Calu3 (cell line): ENCODE measurements around the gene STAB2. TPM values are rescaled to one million over a fixed set of nuclear protein-coding genes. Genes with fewer than 3 reads are reported as not detected.

Experiments used
- BruUV-seq: library from RNA; stranded (reverse); fragments of 400-500 nt; replicated peaks from 2 replicates; lab custom pipeline; 2021; lab: Mats Ljungman, UMichigan
- CTCF ChIA-PET: fragments of 300-600 bp; sonication (Branson Sonifier 250); formaldehyde crosslinking; loops from one replicate; lab custom pipeline; 2022; ENCODE audit warnings: antibody characterized with exemption; lab: Charles Lee
- DNase-seq: peaks from one replicate; pipeline ENCODE4 v3.0.0; 2022
- H3K27ac Mint-ChIP-seq: one replicate; pipeline ENCODE4 v1.8.0; 2022; ENCODE audit warnings: mixed read lengths; ENCODE audit not compliant: unreplicated experiment
- H3K27me3 Mint-ChIP-seq: one replicate; pipeline ENCODE4 v1.8.0; 2022; ENCODE audit warnings: mixed read lengths; ENCODE audit not compliant: unreplicated experiment
- H3K36me3 Mint-ChIP-seq: one replicate; pipeline ENCODE4 v1.8.0; 2022; ENCODE audit warnings: mild to moderate bottlenecking, moderate library complexity, mixed read lengths; ENCODE audit not compliant: insufficient read depth, unreplicated experiment
- H3K4me1 Mint-ChIP-seq: one replicate; pipeline ENCODE4 v1.8.0; 2022; ENCODE audit warnings: mild to moderate bottlenecking, low read depth, mixed read lengths; ENCODE audit not compliant: unreplicated experiment
- H3K4me3 Mint-ChIP-seq: one replicate; pipeline ENCODE4 v1.8.0; 2022; ENCODE audit warnings: mild to moderate bottlenecking, low read depth, moderate library complexity, mixed read lengths; ENCODE audit not compliant: unreplicated experiment
- H3K9me3 Mint-ChIP-seq: one replicate; pipeline ENCODE4 v1.8.0; 2022; ENCODE audit warnings: low read depth, mixed read lengths; ENCODE audit not compliant: unreplicated experiment
- intact Hi-C: fragments of 100-400 bp; cut with micrococcal nuclease; formaldehyde crosslinking; loops from one replicate; pipeline ENCODE4 v1.10.0; 2022; ENCODE audit not compliant: unreplicated experiment
- total RNA-seq: library from RNA; stranded (reverse); gene quantifications from 2 replicates; pipeline ENCODE4 v1.2.3, GENCODE V29; 2022
- TF ChIP-seq, protein P1 (sequence below): fragments of 200-600 bp; IDR thresholded peaks from one replicate; pipeline ENCODE4 v1.8.0; 2022; ENCODE audit warnings: antibody characterized with exemption; ENCODE audit not compliant: unreplicated experiment

STAB2 gene
- total RNA-seq, 1 experiment from 2014 or later = not detected

DNA sequence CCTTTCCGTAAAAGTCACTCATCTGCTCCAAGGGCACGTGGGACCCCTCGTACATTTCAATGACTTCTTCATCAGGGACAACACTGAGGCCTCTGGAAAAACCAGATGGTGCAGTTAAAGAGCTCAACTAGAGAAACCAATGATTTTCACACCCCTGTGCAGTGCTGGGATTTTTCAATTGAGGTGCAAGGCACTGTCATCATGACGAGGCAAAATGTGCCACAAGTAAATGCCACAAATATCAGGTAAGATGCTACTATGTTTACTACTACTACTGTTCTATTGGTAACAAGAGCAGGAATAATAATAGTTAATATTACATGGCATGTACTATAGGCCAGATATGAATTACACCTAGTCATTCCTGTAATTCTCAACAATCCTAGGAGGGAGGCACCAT is 211.5 kb downstream of the STAB2 start:
- Mint-ChIP-seq H3K27ac (no peak overlapping the region), H3K9me3 (no peaks in the 10 kb centered on the region), H3K4me1 (peaks cover 45% of the 10 kb centered on the region), H3K36me3 (peaks cover 32% of the 10 kb centered on the region), H3K4me3 (no peak overlapping the region), H3K27me3 (no peaks in the 10 kb centered on the region)
- intact Hi-C loops = no loop called here
- TF ChIP-seq, protein P1, sequence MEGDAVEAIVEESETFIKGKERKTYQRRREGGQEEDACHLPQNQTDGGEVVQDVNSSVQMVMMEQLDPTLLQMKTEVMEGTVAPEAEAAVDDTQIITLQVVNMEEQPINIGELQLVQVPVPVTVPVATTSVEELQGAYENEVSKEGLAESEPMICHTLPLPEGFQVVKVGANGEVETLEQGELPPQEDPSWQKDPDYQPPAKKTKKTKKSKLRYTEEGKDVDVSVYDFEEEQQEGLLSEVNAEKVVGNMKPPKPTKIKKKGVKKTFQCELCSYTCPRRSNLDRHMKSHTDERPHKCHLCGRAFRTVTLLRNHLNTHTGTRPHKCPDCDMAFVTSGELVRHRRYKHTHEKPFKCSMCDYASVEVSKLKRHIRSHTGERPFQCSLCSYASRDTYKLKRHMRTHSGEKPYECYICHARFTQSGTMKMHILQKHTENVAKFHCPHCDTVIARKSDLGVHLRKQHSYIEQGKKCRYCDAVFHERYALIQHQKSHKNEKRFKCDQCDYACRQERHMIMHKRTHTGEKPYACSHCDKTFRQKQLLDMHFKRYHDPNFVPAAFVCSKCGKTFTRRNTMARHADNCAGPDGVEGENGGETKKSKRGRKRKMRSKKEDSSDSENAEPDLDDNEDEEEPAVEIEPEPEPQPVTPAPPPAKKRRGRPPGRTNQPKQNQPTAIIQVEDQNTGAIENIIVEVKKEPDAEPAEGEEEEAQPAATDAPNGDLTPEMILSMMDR = no peak
- no peak for DNase-seq
- CTCF ChIA-PET = no interaction called here
- BruUV-seq = no TSS peak

DNA sequence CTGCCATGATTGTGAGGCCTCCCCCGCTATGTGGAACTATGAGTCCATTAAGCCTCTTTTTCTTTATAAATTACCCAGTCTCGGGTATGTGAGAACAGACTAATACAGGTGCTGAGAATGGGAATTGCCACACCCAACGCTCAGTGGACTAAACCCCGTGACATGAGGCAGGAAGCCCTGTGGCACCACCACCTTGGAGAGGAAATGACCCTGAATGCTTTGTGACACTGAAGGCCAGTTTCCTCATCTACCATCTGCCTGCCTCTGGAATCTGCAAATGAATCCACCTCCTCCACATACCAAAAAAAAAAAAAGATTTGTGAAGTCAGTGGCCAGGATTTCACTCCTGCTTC is 212.4 kb downstream of the STAB2 start:
- H3K4me3 Mint-ChIP-seq = peak overlapping the region; percentile 36
- H3K27me3 Mint-ChIP-seq = no peaks in the 10 kb centered on the region
- TF ChIP-seq, protein P1 = no peak
- peaks cover 54% of the 10 kb centered on the region for H3K4me1 Mint-ChIP-seq
- CTCF ChIA-PET = no interaction called here
- no TSS peak for BruUV-seq
- H3K36me3 Mint-ChIP-seq = peaks cover 32% of the 10 kb centered on the region
- peak overlapping the region; percentile 81 for H3K27ac Mint-ChIP-seq
- peaks cover 3% of the 10 kb centered on the region for H3K9me3 Mint-ChIP-seq
- no peak for DNase-seq
- intact Hi-C loops = no loop called here

DNA sequence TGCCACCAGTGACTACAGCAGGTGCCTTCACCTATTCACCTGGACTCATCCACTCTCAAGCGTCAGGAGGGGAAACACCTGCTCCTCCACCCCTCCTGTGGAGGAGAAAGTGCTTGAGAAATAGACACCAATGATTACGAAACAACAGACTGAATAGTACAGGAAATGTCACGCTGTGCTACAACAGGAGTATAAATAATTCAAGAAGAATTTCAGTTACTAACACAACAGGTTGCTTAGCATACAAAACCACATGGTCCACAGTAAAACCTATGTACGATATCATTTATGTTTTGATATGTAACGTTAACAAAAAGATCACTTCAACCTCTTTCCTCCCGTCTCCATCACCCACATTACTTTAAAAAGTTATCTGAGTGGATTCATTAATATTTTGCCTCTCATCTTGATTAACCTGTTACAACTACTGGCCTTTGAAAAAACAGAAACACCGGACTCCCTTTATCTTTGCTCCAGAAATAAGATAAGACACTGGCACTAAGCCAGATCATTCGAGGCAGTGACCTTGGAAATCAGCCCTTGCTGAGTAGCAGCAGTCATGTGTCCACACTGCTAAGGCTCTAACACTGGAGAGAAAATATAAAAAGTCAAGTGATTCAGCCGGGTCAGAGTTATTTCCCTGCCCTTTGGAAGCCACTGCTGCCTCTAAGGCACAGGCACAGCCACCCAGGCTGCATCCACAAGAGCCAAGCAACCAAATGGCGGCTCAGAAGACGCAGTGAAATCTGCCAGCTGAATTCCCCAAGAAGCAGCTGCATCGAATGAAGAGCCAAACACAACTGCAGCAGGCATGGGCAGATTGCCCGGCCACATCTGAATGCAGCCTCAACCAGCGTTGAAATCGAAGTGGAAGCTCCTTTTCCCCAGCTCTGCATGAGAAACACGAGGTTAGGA is 213.0 kb downstream of the STAB2 start:
- BruUV-seq = no TSS peak
- Mint-ChIP-seq H3K27ac (peak overlapping the region; percentile 81), H3K9me3 (peaks cover 3% of the 10 kb centered on the region), H3K27me3 (no peaks in the 10 kb centered on the region), H3K36me3 (peaks cover 34% of the 10 kb centered on the region), H3K4me1 (peaks cover 60% of the 10 kb centered on the region), H3K4me3 (peak overlapping the region; percentile 36)
- TF ChIP-seq, protein P1 = no peak
- CTCF ChIA-PET = interaction anchor here (0.5 to 1.4 kb wide), 2 partner anchors 9 to 61 kb away, joined by 4 to 5 read pairs; no protein-coding TSS in a partner anchor
- peak; percentile 62 for DNase-seq
- intact Hi-C loops = loop anchor here (1.0 to 5.0 kb wide), 3 partner anchors 41 to 132 kb away; partner anchors contain the start of genes HSP90B1 and NT5DC3

DNA sequence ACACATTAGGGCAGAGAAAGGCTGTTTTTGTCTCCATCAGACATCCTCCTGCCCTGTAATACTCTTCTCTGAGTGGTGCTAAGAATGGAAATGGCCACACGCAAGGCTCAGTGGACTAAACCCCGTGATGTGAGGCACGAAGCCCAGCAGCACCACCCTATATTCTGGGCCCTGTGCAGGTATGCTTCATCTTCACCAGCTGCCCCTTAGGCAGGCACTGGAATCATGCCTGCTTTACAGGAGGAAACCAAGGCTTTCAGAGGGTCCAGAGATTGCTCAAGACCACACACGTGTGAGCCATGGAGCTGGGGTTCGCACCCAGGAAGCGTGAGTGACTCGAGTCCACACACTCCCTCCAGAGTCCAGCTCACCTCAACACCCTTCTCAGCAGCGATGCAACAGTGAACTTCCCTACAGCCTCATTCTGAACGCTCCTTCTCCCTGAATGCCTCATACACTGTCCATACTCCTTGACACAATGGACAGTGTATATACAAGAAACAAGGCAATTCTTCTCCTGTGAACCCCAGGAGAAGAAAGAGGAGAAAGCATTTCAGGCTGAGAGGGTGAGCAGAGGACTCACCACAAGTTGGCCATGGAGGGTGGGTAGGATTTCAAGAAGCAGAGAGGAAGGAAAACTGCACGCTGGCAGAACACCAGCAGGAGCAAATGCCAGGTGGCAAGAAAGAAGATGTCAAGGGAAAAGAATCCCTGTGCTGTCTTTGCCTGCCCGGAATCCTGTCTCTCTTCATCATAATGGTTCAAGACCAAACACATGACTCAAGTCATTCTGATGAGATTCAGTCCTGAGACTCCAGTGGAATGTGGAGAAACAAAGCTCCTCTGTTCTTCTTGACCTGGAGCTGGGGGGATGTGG is 214.9 kb downstream of the STAB2 start:
- H3K4me1 Mint-ChIP-seq = peaks cover 78% of the 10 kb centered on the region
- H3K9me3 Mint-ChIP-seq = peaks cover 3% of the 10 kb centered on the region
- H3K4me3 Mint-ChIP-seq = peak overlapping the region; percentile 52
- no TSS peak for BruUV-seq
- TF ChIP-seq, protein P1 = no peak
- H3K27ac Mint-ChIP-seq = peak overlapping the region; percentile 95
- no peaks in the 10 kb centered on the region for H3K27me3 Mint-ChIP-seq
- H3K36me3 Mint-ChIP-seq = peaks cover 48% of the 10 kb centered on the region
- CTCF ChIA-PET = interaction anchor here (0.6 to 1.4 kb wide), 5 partner anchors 9 to 983 kb away, joined by 3 to 8 read pairs (median 3); partner anchors contain the start of gene NT5DC3
- no peak for DNase-seq
- intact Hi-C loops = loop anchor here (5.0 kb wide), 1 partner anchor 130 kb away; the partner anchor contains the start of gene HSP90B1
